ENCODE data around the gene LRFN3.
"Not testable (repeated sequence)": the region's sequence is repeated elsewhere in the genome, so short reads cannot be mapped to it uniquely, and the experiment has no call there.

The LRFN3 gene

GRCh38 chr19:35935911-35936737 is at the start of gene LRFN3:
Gene LRFN3 (plus strand): TSS chr19:35936374. CDS start chr19:35939426, 3,052 bp downstream.
- peak; percentile 40 for DNase-seq

- DNase-seq = no peak
These were observed 49.0 kb upstream of the LRFN3 start for GRCh38 chr19:35887197-35887596.

GRCh38 chr19:35888398-35888797 is 47.8 kb upstream of the LRFN3 start:
- no peak for DNase-seq

- no peak for DNase-seq
These were observed 46.6 kb upstream of the LRFN3 start for GRCh38 chr19:35889370-35890112.

GRCh38 chr19:35890113-35890650 is 46.0 kb upstream of the LRFN3 start:
- no peak for DNase-seq

GRCh38 chr19:35891819-35892218 is 44.4 kb upstream of the LRFN3 start:
- DNase-seq = not testable (repeated sequence)

- DNase-seq = no peak
These were observed 41.8 kb upstream of the LRFN3 start for GRCh38 chr19:35894342-35894741.

- DNase-seq = no peak
These were observed 40.1 kb upstream of the LRFN3 start for GRCh38 chr19:35895911-35896642.

GRCh38 chr19:35896643-35897040 is 39.5 kb upstream of the LRFN3 start:
- DNase-seq = no peak

- DNase-seq = no peak
These were observed 38.3 kb upstream of the LRFN3 start for GRCh38 chr19:35897706-35898451.

GRCh38 chr19:35898499-35898809 is 37.7 kb upstream of the LRFN3 start:
- DNase-seq = no peak

GRCh38 chr19:35899547-35900214 is 36.5 kb upstream of the LRFN3 start:
- peak; percentile 93 for DNase-seq

GRCh38 chr19:35901055-35901644 is 35.0 kb upstream of the LRFN3 start:
- no peak for DNase-seq

GRCh38 chr19:35901854-35902661 is 34.1 kb upstream of the LRFN3 start, which contains the start of gene HCST:
Gene HCST (plus strand): TSS chr19:35902529. CDS start chr19:35902594, 65 bp downstream.
- DNase-seq = peak; percentile 63

GRCh38 chr19:35902870-35903475 is 33.2 kb upstream of the LRFN3 start:
- no peak for DNase-seq

- DNase-seq = peak; percentile 95
These were observed 32.5 kb upstream of the LRFN3 start for GRCh38 chr19:35903550-35904179.

GRCh38 chr19:35904311-35905068 is 31.7 kb upstream of the LRFN3 start:
- peak; percentile 51 for DNase-seq

GRCh38 chr19:35905178-35905727 is 30.9 kb upstream of the LRFN3 start:
- no peak for DNase-seq

GRCh38 chr19:35907377-35907745 is 28.8 kb upstream of the LRFN3 start:
- DNase-seq = no peak

All from hematopoietic multipotent progenitor cell treated with erythropoietin and hydrocortisone succinate and interleukin-3 and kit ligand, for 6 days (in vitro differentiated cells).